Gastrocnemius medialis (tissue), 4 donors: ENCODE data around the gene JMJD1C.

Experiments used
- POLR2A ChIP-seq, 2 donors: fragments of 450-650 bp; IDR thresholded peaks; one replicate each; pipeline ENCODE4 v1.6.1; 2017; ENCODE audit warnings: antibody characterized with exemption in 2 of 2, mild to moderate bottlenecking in 2 of 2, moderate library complexity in 2 of 2
- TF ChIP-seq, protein P1 (sequence below), 5 experiments: fragments of 450-650 bp in 3 of 5; fragments of 200-600 bp in 2 of 5; sonication (generic) in 2 of 5; IDR thresholded peaks in 4 of 5; conservative IDR thresholded peaks in 1 of 5; 1 replicate in 4 of 5; 2 replicates in 1 of 5; pipeline ENCODE4 v1.5.1; 2016 to 2019; ENCODE audit warnings: antibody characterized with exemption in 5 of 5, mild to moderate bottlenecking in 3 of 5, moderate library complexity in 3 of 5

DNA sequence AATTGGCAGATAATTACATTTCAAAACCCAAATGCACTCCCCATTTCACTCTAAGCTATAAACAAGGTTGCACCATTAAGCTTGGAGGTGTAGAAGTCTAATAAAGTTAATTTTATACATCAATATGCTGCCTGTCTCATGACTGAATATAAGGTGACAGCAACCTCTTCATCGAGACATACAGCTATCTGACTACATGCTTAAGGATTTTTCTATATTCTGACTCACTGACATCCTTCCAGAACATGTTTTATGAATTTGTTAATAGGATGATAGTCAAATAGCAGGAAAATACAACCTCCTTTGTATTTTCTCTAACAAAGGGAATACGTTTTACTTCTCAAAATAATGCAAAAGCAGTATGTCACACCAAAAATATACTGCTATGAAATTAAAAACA is 256.1 kb downstream of the JMJD1C start:
- TF ChIP-seq, protein P1, sequence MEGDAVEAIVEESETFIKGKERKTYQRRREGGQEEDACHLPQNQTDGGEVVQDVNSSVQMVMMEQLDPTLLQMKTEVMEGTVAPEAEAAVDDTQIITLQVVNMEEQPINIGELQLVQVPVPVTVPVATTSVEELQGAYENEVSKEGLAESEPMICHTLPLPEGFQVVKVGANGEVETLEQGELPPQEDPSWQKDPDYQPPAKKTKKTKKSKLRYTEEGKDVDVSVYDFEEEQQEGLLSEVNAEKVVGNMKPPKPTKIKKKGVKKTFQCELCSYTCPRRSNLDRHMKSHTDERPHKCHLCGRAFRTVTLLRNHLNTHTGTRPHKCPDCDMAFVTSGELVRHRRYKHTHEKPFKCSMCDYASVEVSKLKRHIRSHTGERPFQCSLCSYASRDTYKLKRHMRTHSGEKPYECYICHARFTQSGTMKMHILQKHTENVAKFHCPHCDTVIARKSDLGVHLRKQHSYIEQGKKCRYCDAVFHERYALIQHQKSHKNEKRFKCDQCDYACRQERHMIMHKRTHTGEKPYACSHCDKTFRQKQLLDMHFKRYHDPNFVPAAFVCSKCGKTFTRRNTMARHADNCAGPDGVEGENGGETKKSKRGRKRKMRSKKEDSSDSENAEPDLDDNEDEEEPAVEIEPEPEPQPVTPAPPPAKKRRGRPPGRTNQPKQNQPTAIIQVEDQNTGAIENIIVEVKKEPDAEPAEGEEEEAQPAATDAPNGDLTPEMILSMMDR (IDR thresholded peaks at IDR 0.05 in 4 of 5, conservative IDR thresholded peaks at IDR 0.05 in 1 of 5): no peak
- no peak for TF ChIP-seq POLR2A (IDR thresholded peaks at IDR 0.05)
